ENCODE results near the gene IGFBP7.

IGFBP7 gene

DNA sequence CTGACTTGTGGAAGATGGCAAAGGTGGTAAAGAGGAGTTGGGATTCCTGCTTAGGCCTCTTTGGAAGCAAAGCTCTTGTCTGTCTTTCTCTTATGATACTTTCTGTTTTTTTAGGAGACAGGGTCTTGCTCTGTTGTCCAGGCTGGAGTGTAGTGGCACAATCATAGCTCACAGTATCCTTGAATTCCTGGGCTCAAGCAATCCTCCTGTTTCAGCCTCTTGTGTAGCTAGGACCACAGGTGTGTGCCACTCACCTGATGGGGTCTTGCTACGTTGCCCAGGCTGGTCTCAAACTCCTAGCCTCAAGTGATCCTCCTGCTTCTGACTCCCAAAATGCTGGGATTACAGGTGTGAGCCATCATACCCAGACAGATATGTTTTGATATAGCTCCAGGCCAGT, 19.3 kb upstream of the IGFBP7 start:
- no peak for DNase-seq

DNA sequence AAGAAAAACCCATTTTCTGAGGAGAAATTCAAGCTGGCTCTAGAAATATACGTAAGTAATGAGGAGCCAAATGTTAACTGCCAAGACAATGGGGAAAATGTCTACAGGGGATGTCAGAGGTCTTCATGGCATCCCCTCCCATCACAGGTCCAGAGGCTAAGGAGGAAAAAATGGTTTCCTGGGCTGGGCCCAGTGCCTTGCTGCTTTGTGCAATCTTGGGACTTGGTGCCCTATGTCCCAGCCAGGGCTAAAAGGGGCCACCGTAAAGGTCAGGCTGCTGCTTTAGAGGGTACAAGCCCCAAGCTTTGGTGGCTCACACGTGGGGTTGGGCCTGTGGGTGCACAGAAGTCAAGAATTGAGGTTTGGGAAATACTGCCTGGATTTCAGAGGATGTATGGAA, 17.2 kb upstream of the IGFBP7 start:
- no peak for DNase-seq

DNA sequence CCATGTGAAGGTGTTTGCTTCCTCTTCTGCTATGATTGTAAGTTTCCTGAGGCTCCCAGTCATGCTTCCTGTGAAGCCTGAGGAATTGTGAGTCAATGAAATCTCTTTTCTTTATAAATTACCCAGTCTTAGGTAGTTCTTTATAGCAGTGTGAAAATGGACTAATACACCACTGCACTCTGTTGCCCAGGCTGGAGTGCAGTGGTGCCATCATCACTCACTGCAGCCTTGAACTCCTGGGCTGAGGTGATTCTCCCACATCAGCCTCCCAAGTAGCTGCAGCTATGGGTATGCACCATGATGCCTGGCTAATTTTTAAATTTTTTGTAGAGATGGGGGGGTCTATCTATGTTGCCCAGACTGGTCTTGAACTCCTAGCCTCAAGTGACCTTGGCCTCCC, 15.8 kb upstream of the IGFBP7 start:
- no peak for DNase-seq

- DNase-seq = no peak
Observed at GRCh38 chr4:57124145-57124544, 14.0 kb upstream of the IGFBP7 start.

- no peak for DNase-seq
Observed at GRCh38 chr4:57122959-57123358, 12.8 kb upstream of the IGFBP7 start.

- no peak for DNase-seq
Observed at GRCh38 chr4:57119054-57119651, 9.0 kb upstream of the IGFBP7 start.

- DNase-seq = no peak
Observed at GRCh38 chr4:57117491-57117890, 7.3 kb upstream of the IGFBP7 start.

DNA sequence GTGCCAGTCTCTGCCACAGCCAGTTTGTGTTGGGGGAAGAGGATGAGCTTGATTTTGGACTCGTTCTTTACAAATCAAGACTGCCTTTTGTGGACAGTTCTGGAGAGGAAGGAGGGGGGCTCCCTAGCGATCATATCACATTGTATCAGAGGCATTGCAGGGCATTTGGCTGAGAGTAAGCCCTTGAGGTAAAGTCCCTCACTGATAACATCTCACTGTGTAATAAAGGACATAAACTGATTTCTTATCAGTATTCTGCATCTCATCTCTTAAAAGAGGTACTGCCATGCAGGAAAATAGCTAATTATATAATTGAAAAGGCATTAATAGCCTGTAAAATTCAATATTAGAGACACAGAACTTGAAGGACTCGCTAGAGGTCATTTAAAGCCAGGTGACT, 6.1 kb upstream of the IGFBP7 start:
- no peak for DNase-seq

DNA sequence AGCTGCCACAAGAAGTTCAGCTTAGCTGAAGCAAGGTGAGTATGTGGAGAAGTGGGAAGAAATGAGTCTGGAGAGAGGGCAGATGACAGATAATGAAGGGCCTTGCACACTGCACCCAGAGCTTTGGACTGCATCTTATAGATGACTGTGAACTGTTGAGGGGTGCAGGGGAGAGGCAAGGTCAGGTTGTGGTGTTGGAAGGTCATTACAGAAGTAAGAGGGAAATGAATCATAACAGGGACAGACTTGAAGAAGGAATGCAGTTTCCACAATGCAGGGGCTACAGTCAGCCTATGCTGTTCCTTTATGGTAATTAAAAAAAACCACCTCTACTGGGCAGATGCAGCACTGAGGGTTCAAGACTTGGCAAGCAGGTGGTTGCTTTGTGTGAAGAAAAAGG, 4.8 kb upstream of the IGFBP7 start:
- DNase-seq = no peak

DNA sequence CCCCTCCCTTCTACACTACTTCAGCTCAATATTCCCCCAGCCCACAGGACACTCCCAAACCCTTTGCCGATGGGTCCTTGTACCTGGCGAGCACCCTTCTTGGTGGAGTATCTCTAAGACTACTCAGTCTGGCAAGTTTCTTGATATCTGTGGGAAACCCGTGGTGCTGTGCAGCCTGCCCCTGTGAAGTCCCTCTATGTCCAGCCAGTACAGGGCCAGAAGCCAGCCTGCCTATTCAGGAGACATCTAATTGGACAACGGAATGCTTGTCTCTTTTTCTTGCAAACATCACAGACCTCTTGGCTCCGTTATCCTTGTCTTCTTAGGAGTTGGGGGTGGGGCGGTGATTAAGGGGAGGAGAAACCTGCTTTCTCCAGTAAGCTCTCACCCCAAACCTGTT, 3.7 kb upstream of the IGFBP7 start:
- no peak for DNase-seq

GRCh38 chr4:57110640-57111511, 691 bp upstream of the IGFBP7 start:
- DNase-seq = peak; percentile 14

- no peak for DNase-seq
Observed at GRCh38 chr4:57109411-57109846, 756 bp downstream of the IGFBP7 start.

DNA sequence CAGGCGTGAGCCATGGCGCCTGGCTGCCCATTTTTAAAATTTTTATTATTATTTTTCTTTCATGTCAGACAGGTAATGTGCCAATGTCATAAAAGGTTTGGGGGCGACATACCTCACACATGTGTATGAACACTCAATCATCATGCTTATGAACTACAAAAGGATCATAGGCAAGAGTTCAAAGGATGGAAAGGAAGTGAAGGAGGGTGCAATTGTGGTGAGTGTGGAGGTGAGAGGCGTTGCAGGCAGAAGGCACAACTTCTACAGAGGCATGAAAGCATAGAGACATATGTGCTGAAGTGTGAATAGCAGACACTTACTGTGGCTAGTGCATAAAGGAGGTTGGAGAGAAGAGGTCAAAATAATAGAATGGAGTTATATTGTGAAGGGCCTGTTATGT, 4.0 kb downstream of the IGFBP7 start:
- DNase-seq = no peak

DNA sequence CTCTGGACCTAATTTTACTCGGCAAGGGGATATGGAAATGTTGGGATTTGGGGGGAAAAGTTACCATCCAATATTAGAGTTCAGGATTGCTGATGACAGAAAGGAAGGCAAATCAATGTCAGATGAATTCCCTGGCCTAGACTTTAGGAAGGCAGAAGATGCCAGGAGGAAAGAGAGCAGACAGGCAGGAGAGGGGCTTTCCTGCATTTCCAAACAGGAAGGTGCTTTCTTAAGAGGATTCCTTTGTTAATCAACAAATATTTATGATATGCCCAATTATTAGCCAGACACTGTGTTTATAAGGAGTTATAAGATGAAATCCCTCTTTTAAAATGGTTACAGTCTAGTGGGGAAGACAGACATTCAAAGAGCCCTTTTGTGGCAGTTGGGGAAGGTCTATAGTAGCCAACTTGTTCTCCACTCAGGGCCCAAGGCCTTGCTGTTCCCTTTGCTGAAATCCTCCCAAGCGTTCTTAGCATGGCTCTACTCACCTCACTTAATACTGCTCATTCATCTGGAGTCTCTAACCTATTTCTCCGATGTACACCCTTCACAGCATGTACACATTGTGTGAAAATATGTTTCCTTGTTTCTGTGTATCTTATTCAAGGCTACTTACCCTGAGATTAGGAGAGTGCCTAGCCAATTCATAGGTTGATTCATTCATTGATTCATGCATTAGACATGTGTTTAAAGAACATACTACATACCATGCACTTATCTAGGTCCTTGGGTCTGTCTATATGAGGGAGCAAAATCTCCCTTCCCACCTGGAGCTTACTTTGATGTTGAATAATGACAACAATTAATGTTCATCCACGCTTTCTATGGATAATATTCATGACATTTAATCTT, 5.3 kb downstream of the IGFBP7 start:
- no peak for DNase-seq

- DNase-seq = no peak
Observed at GRCh38 chr4:57103051-57103450, 7.1 kb downstream of the IGFBP7 start.

GRCh38 chr4:57102050-57102624, 8.0 kb downstream of the IGFBP7 start:
- no peak for DNase-seq

DNA sequence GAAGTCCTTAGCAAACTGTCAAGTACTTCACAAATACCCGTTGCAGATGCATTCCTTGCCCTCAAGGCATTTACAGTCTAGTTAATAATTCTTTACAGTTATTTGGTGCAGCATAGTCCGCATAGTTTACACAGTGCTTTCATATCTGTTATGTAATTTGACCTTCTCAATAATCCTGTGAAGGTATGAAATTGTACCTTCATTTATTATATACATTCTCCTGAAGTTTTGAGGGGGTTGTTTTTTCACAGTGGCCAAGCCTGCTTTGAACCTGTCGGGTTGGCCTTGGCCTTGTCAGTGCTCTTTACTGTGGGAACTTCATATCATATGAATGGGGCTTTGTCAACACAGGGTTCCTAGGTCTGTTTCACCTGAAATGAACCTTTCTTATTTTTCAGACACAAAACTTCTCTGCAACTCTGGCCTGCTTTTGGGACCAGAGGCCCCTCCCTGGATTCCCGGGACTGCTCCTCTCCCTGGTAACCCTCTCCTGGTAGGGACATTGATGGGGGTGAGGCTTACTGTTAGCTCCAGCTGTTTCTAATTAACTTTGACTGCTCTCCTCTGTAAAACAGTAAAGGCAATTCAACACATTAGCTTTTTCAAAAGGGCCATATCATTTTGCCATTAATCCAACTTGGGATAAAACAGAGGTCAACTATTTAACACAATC, 9.1 kb downstream of the IGFBP7 start:
- no peak for DNase-seq

DNA sequence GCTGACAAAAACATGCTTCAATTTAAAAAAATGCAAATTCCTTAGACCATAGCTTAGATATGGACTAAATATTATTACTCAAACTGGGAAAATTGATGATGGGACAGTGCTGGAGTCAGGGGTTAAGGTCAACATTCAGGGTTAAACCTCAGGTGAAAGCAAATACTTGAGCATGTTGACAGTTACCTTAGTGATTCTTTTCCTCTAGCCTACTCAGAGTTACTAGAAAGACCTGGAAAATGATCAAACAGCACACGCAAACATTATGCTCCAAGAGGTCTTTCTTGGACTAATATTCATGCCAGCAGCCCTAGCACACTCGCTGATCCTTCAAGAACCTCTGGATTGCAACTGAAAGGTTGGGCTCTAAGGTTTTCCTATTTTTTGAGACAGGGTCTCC, 10.8 kb downstream of the IGFBP7 start:
- no peak for DNase-seq

DNA sequence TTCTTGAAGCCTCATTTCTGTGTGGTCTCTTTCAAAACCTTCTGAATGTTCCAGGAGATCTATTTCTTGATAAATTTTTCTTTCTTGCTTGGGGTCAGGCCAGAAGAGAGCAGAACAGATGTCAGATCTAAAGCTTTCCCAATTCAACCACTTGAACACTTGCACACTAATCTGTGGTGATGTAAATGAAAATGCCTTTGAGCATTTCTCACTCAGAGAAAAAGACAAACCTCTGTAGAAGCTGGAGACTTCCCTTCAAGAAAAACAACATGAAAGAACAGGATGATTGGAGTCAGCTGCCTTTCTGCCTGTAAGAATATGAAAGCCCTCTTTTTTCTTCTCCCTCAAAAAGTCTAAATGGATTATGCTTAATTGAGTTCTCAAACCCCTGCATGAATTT, 11.2 kb downstream of the IGFBP7 start:
- no peak for DNase-seq

DNA sequence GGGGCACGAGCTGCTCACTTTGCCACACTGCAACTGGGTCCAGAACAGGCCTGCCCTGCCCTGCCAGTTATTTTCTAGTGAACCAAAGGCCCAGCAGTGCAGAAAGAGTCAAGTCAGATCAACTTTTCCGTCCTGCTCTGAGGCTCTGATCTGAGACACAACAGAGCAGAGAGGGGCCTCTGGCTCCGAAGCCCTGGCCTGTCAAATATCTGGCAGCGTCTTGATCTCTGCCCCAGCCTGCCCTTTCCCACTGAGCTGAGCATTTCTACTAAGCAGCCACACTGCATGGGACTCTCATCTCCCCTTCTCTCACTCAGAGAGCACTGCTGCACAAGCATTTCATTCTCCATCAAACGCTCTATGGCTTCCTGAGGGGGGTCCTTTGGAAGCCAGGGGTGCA, 11.8 kb downstream of the IGFBP7 start:
- no peak for DNase-seq

DNA sequence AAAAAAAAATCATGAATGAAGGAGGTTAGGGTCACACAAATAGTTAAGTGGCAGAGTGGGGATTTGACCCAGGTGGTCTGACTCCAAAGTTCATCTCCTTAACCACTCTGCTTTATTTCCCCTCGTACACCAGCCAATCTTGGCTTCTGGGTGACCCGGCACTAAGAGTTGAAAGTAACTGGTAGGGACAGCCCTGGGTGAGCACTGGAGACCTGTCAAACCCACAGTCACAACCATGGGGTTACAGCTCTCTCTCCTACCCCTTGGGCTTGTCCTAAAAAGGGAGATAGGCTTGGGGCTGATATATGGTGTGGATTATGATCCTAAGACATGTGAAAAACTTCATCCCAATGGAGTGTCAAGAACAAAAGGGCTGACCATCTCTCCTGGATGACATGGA, 12.5 kb downstream of the IGFBP7 start:
- no peak for DNase-seq

DNA sequence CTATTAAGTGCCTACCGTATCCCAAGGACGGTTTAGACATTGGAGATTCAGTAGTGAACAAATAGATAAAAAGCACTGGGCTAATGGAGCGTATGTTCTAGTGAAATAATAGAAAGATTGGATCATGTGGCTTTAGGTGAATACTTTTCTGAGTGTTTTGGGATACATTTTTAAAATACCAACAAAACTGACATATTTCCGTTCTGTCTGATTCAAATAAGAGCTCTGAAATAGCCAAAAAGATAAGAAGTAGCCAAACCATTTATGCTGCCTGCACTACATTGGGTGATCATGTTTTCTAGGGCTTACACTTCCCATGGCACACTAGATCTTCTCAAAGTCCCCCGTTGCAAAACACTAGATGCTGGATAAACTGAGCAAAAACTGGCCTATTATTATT, 14.2 kb downstream of the IGFBP7 start:
- DNase-seq = no peak

- no peak for DNase-seq
Observed at GRCh38 chr4:57095245-57095644, 14.9 kb downstream of the IGFBP7 start.
